WTC11 (cell line): ENCODE measurements around the gene CAPN1.

ENCODE experiments used
- CREB1 ChIP-seq: sonication (generic); formaldehyde crosslinking; IDR thresholded peaks from 2 replicates; pipeline ENCODE4 v1.8.0; 2023; ENCODE audit warnings: mild to moderate bottlenecking, missing genetic modification reagents
- SP1 ChIP-seq: sonication (generic); formaldehyde crosslinking; conservative IDR thresholded peaks from 2 replicates; pipeline ENCODE4 v1.8.1; 2022; ENCODE audit warnings: missing genetic modification reagents
- ZNF232 ChIP-seq: sonication (generic); formaldehyde crosslinking; IDR thresholded peaks from 2 replicates; pipeline ENCODE4 v1.8.0; 2022; ENCODE audit warnings: mild to moderate bottlenecking, missing genetic modification reagents

DNA sequence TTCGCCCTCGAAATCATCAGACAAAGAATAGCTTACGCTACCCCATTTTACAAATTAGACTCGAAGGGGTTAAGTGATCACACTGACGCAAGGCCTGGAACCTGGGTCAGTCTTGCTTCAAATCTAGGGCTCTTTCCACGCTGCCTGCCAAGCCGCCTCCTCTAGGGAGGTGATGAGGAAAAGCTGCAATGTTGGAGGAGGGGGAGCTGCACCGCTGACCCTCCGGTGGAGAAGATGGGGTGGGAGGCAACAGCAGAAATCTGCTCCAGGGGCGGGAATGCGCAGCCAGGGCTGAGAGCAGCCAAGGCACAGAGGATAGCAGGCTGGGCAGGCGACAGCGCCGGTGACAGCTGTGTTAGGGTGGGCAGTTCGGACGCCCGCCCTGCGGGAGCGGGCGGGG lies 48.0 kb upstream of the CAPN1 start:
- TF ChIP-seq SP1 (CRISPR knock-in tag), result no peak
- no peak for TF ChIP-seq CREB1 (CRISPR knock-in tag)
- TF ChIP-seq ZNF232 (CRISPR knock-in tag), result no peak
